ENCODE results near the gene STRAP.

- TF ChIP-seq CEBPB (IDR thresholded peaks at IDR 0.05): no peak
- no peak for TF ChIP-seq REST (IDR thresholded peaks at IDR 0.05; ENCODE audit: low read depth)
- no peak for TF ChIP-seq RAD21 (IDR thresholded peaks at IDR 0.05; ENCODE audit: low read depth)
- TF ChIP-seq YY1 (IDR thresholded peaks at IDR 0.05; ENCODE audit: low read depth): no peak
- no peak for TF ChIP-seq NFIC (IDR thresholded peaks at IDR 0.05)
- TF ChIP-seq EP300 (IDR thresholded peaks at IDR 0.05; ENCODE audit: borderline replicate concordance): no peak
- no peak for TF ChIP-seq MAX (IDR thresholded peaks at IDR 0.05)
Observed at GRCh38 chr12:15880721-15881120, 1.5 kb upstream of the STRAP start.
